ENCODE measurements around the gene FGF19. TPM values are rescaled to one million over a fixed set of nuclear protein-coding genes. Genes with fewer than 3 reads are reported as not detected.

The FGF19 gene
- total and polyA plus RNA-seq, 9 of the 15 experiments (the other 6 are each of a cell fraction or from before 2014, with no cell fraction given), result 0.11 TPM; not detected in 8

GRCh38 chr11:69682221-69682620 is 21.6 kb downstream of the FGF19 start (continued):
- TF ChIP-seq RERE (CRISPR knock-in tag; IDR thresholded peaks at IDR 0.05; ENCODE audit: borderline replicate concordance) (no peak), PKNOX1 (IDR thresholded peaks at IDR 0.05) (no peak)

GRCh38 chr11:69680688-69681087 is 23.1 kb downstream of the FGF19 start:
- Histone ChIP-seq H4K20me1 (replicated peaks; ENCODE audit: control insufficient read depth, insufficient read depth, low read length) (no peaks in the 10 kb centered on the region), H3K4me2 (ENCODE audit: insufficient read depth, low read length) (no peak overlapping the region), H2AFZ (ENCODE audit: low read depth, low read length) (no peak overlapping the region), H3K9ac (ENCODE audit: insufficient read depth in 1 of 2, low read depth in 2 of 2, low read length in 2 of 2) (no peak overlapping the region), H3K9me1 (ENCODE audit: control insufficient read depth, insufficient read depth, low read length) (no peaks in the 10 kb centered on the region), H3K27me3 (ENCODE audit: control insufficient read depth in 2 of 2, insufficient read depth in 2 of 2, low read length in 2 of 2) (no peaks in the 10 kb centered on the region), H3K79me2 (ENCODE audit: control insufficient read depth, insufficient read depth, low read length) (peaks cover 7% of the 10 kb centered on the region; the same call in 2 of the 3 replicates), H3K9me3 (replicated peaks; ENCODE audit: control insufficient read depth, insufficient read depth, low read depth, low read length) (0 out of 2 replicates have a peak, but pooled peaks cover 2% of the 10 kb centered on the region), H3K4me1 (replicated peaks in 1 of 2; ENCODE audit: control insufficient read depth in 2 of 2, insufficient read depth in 2 of 2, low read length in 2 of 2) (peaks cover 0 to 6% of the 10 kb centered on the region in 2 experiments; a peak in 2 of 5 replicates), H3K27ac (ENCODE audit: extremely low read depth, low read depth, low read length) (no peak overlapping the region), H3K4me3 (no peak overlapping the region), H3K36me3 (ENCODE audit: control insufficient read depth, insufficient read depth, low read length) (no peaks in the 10 kb centered on the region; the same call in 2 of the 3 replicates)
- FAIRE-seq (peak; percentile 42), DNase-seq (ENCODE audit: extremely low read depth in 1 of 4, low spot score in 3 of 4) (no peak), ATAC-seq (no peak)
- intact Hi-C loops (cut with micrococcal nuclease), result no loop called here
- CTCF ChIA-PET (ENCODE audit: low intra/inter-chr PET ratio), result no interaction called here
- POLR2A ChIA-PET, result no interaction called here
- no TSS peak for BruUV-seq (replicated peaks)
- WGBS (ENCODE audit: insufficient coverage, low coverage, missing lambda C conversion rate), result 68% methylated on average over 5 of the region's 5 CpGs
- in situ Hi-C loops (cut with MboI), result loop anchor here (10.0 kb wide), 1 partner anchor 204 kb away; no protein-coding TSS in a partner anchor
- TF ChIP-seq ZNF780A (CRISPR knock-in tag; IDR thresholded peaks at IDR 0.05) (no peak), OTX1 (CRISPR knock-in tag; IDR thresholded peaks at IDR 0.05) (0 out of 2 replicates have a peak, but pooled peaks have one; percentile 13), THRB (CRISPR knock-in tag; conservative IDR thresholded peaks at IDR 0.05) (0 out of 2 replicates have a peak, but pooled peaks have one; percentile 15), FIP1L1 (IDR thresholded peaks at IDR 0.05; ENCODE audit: low read depth, low read length, poor library complexity, severe bottlenecking) (no peak), HINFP (tag; conservative IDR thresholded peaks at IDR 0.05; ENCODE audit: low read depth) (no peak), TEAD2 (tag; IDR thresholded peaks at IDR 0.05) (no peak), ELF4 (CRISPR knock-in tag; IDR thresholded peaks at IDR 0.05) (0 out of 2 replicates have a peak, but pooled peaks have one; percentile 24), SNRNP70 (optimal IDR thresholded peaks at IDR 0.05; ENCODE audit: low read depth, low read length) (no peak)
